GM19468 (cell line): ENCODE measurements around the gene B4GALT7.
"Not testable (repeated sequence)": the region's sequence is repeated elsewhere in the genome, so short reads cannot be mapped to it uniquely, and the experiment has no call there.

ENCODE experiments used
- ATAC-seq: cut with Tn5 transposase; IDR thresholded peaks from one replicate; pipeline ENCODE4 v1.9.1; 2021; ENCODE audit warnings: mild to moderate bottlenecking, moderate library complexity, moderate number of reproducible peaks; ENCODE audit not compliant: unreplicated experiment; ENCODE audit errors: extremely low read depth

B4GALT7 gene

DNA sequence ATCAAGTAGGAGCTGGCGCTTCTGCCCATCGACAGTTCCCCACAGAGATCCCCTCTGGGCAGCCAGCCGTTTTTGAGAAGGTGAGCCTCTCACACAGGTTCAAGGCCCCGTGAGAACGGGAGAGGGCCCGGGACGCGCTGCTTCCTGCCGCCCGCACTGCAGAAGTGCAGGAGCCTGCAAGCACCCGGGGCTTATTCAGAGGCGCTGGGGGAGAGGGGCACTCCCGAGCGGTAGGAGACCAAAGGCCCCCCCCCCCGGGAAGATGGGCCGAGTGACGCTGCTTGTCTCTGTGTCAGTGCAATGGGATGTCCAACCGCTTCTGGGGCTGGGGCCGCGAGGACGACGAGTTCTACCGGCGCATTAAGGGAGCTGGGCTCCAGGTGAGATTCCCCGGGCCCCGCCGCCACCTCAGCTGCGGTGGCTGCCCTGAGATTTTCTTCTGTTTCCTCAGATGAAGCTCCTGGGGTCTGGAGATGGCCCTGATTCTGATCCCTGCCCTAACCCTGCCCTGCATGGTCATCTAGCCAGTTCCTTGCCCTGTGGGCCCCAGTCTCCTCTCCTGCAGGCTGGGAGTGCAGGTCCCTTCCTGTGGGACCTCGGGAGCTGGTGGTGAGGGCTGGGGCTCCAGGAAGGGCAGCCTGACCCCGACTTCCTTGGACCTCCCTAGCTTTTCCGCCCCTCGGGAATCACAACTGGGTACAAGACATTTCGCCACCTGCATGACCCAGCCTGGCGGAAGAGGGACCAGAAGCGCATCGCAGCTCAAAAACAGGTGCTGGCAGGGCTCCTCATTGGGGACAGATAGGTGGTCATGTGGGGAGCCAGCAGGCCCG is 8.5 kb downstream of the B4GALT7 start:
- ATAC-seq: no peak

GRCh38 chr5:177609076-177610059 is 9.4 kb downstream of the B4GALT7 start:
- ATAC-seq: no peak

DNA sequence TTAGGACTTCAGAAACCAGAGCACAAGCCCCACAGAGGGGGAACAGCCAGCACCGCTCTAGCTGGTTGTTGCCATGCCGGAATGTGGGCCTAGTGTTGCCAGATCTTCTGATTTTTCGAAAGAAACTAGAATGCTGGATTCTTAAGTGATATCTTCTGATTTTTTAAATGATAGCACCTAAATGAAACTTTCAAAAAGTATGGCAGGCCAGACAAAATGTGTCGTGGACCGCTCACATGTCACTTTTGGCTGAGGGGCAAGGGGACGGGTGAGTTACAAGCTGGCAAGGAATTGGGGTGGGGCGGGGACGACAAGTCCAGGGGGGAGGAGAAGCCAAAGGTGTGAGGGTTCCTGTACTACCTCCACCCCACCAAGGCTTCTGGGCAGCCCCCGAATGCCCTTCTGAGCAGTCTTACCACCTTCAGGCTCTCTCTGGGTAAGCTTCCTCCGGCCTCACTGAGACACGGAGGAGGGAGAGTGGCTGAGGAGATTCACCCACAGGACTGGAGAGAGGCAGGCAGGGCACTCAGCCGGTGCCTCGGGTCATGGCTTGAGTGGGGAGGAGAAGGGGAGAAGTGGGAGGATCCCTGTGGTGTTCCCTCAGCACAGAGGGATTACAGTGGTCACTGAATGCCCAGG is 10.3 kb downstream of the B4GALT7 start:
- no peak for ATAC-seq

- no peak for ATAC-seq
Measured at GRCh38 chr5:177610770-177611445, 11.0 kb downstream of the B4GALT7 start.

DNA sequence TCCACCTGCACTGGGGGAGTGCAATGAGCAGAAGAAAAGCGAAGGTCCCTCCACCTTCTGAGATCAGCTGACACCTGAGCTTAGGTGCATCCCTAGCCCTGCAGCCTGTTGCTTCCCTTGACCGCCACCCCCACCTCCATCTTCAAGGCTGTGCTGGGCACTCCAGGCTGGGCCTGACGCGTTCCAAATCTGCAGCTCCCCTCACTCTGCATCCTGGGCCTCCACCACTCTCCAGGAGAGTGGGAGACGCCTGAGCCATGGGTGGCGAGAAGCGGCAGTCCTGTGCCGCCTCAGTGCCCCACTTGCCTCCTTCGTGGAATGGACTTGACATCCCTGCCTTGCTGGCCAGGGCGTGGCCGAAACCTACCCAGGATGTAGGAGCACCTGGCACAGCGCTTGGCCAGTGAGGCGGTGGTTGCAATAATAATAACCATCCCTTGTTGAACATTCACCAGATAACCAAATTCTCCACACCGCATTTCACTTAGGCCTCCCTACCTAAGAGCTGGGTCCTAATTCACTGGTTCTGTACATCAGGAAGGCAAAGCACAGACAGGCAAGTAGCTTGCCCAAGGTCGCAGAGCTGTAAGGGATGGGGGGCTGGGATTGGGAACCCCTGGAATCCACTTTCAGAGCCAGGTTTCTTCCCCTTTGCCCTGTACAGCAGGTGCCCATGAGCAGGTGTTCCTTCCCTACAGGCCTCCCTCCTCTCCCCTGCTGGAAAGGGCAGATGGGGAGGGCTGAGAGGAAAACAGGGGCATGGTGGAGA is 11.7 kb downstream of the B4GALT7 start:
- no peak for ATAC-seq

DNA sequence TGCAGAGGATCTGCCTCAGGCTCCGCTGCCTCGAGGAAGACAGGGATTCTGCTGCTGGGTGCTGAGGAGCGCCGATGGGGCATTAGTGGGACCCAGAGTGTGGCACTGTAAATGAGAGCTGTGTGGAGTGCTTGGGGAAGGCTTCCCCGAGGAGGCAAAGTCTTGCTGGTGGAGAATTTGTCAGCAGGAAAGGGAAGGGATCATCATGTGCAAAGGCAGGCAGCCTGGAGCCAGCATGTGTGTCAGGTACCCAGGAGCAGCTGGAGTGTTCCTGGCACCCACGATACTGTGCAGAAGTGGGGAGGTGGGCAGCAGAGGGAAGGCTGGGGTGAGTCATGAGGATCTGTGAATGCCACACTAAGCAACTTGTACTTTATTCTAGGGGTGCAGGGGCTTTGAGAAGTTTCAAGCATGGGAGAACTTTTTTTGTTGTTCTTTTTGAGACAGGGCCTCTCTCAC is 12.3 kb downstream of the B4GALT7 start:
- ATAC-seq: no peak

DNA sequence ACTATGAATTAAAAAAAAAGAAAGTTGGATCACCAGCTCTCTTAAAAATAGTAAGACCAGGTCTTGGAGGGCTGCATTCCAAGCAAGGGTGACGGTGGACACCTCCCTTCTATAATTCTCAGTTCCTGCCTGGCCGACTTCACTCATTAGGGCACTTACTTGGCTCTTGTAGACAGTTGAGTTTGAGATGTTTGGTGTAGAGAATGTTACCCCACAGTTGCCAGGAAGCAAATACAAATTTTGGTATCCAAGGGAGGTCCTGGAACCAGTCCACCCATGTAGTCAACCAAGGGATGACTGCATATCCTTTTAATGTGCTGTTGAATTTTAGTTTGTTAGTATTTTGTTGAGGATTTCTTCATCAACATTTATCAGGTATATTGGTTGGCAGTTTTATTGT is 20.6 kb downstream of the B4GALT7 start:
- no peak for ATAC-seq

DNA sequence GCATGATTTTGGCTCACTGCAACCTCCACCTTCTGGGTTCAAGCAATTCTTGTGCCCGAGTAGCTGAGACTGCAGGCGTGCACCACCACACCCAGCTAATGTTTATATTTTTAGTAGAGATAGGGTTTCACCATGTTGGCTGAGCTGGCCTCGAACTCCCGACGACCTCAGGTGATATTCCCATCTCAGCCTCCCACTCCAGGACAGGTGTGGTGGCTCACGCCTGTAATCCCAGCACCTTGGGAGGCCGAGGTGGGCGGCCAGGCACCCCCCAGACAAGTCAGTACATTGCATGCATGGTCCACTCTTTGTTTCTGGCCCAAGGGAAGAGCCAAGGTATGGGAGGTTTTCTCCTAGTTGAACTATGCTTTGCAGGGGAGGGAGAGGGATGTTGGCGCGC is 24.2 kb downstream of the B4GALT7 start:
- not testable (repeated sequence) for ATAC-seq

DNA sequence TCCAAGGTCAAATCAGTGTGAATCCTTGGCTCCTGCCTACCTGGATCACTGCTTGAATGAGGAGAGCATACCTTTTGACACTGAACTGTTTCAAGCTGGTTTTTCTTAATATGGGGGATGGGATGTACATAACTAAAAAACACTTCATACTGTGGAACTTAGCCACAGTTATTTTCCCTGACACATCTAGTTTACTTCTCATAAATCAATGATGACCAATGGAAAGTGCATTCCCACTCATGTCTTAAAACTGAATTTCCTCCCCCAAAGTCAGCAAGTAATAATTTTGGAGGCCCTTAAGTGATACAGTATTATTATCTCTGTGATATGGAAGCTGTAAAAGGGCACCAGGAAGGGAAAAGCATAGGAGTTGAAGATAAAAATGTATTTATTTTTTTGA is 30.3 kb downstream of the B4GALT7 start:
- not testable (repeated sequence) for ATAC-seq

DNA sequence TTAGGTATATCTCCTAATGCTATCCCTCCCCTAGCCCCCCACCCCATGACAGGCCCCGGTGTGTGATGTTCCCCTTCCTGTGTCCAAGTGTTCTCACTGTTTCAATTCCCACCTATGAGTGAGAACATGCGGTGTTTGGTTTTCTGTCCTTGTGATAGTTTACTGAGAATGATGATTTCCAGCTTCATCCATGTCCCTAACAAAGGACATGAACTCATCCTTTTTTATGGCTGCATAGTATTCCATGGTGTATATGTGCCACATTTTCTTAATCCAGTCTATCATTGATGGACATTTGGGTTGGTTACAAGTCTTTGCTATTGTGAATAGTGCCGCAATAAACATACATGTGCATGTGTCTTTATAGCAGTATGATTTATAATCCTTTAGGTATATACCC is 35.0 kb downstream of the B4GALT7 start:
- ATAC-seq: not testable (repeated sequence)

DNA sequence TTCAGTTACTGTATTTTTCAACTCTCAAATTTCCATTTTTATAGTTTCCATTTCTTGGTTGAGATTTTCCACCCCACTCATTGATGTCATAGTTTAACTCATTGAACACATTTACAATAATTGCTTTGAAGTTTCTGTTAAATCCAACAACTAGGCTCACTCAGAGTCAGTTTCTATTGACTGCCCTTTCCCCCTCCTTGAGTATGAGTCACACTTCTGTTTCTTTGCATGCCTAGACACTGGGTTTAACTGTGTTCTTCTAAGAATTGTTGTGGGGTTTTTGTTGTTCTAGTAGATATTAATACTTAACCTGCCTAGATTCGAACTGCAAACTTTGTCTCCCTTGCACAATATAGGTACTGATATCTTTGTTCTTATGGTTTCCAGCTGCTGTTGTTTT is 45.5 kb downstream of the B4GALT7 start:
- not testable (repeated sequence) for ATAC-seq

DNA sequence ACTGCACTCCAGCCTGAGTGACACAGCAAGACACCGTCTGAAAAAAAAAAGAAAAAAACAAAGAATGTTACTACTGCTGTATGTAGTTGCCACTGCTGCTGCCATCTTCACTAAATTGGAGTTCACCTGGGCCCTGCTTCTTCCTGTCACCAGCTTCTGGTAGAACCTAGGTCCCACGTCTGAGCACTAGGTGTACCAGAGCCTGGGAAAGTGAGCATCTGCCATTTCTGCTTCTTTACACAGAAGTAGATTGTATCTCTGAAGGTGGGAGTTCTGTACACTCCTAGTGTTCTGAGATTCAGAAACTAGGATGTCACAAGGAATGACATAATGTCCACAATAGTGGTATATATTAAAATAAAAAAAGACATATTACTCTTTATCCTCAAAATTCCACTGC is 51.3 kb downstream of the B4GALT7 start:
- ATAC-seq: not testable (repeated sequence)

DNA sequence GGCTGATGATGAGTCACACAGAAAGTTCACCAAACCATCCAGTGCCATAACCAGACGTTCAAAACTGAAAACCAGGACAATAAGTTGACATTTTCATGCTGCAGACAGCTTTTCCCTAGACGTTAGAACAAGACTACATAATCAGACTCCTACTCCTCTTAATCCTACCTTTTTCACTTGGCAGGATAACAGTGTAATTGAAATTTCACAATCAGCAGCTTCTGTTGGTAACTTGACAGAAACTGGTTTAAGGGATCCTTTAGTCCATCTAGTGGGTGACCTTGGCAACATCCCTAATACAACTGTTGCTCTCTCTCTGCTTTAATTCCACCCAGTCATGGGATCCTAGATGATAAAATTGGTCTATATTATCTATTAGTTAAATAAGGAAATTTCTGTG is 57.9 kb downstream of the B4GALT7 start:
- not testable (repeated sequence) for ATAC-seq

- not testable (repeated sequence) for ATAC-seq
Measured at GRCh38 chr5:177658542-177658941, 58.6 kb downstream of the B4GALT7 start.
